IMR-90 (cell line): Measurements from ENCODE around the gene CLK2. TPM values are rescaled to one million over a fixed set of nuclear protein-coding genes. Genes with fewer than 3 reads are reported as not detected.
A peak's percentile ranks its signal among the peaks of the same experiment; 100 is the strongest.

Source experiments
- ATAC-seq: fragments of 200-7000 bp; cut with Tn5 transposase; 2 replicates; pipeline ENCODE4 v1.9.1; 2020; ENCODE audit warnings: low read depth, mild to moderate bottlenecking, moderate library complexity
- BruUV-seq: library from RNA; stranded (reverse); fragments of 400-500 nt; replicated peaks from 2 replicates; lab custom pipeline; 2021; lab: Mats Ljungman, UMichigan
- CTCF ChIA-PET: fragments of 300-600 bp; formaldehyde crosslinking; extraction: SDS; loops from one replicate; lab custom pipeline; 2021; ENCODE audit warnings: antibody characterized with exemption; lab: Yijun Ruan, JAX
- POLR2A ChIA-PET: fragments of 300-600 bp; sonication (Branson Sonifier 250); formaldehyde crosslinking; loops from one replicate; lab custom pipeline; 2022; ENCODE audit warnings: antibody characterized with exemption; ENCODE audit not compliant: unreplicated experiment; lab: Charles Lee
- DNase-seq: peaks from one replicate; pipeline ENCODE4 v3.0.0; 2013
- H2AFZ ChIP-seq: replicated peaks from 2 replicates; pipeline ENCODE3; 2013; ENCODE audit warnings: low read length, mild to moderate bottlenecking; ENCODE audit not compliant: poor library complexity
- H2AK5ac ChIP-seq: 2 replicates; pipeline ENCODE4 v1.6.1; 2013; ENCODE audit warnings: low read depth, low read length, inconsistent platforms
- H2AK9ac ChIP-seq: replicated peaks from 2 replicates; pipeline ENCODE3; 2013; ENCODE audit warnings: mild to moderate bottlenecking, low read depth, low read length, moderate library complexity; ENCODE audit not compliant: poor library complexity
- H2BK120ac ChIP-seq: 2 replicates; pipeline ENCODE4 v1.6.1; 2013; ENCODE audit warnings: low read depth, low read length, inconsistent platforms
- H2BK15ac ChIP-seq: 3 replicates; pipeline ENCODE4 v1.6.1; 2013; ENCODE audit warnings: low read depth, low read length, inconsistent platforms
- H2BK20ac ChIP-seq: 2 replicates; pipeline ENCODE4 v1.6.1; 2013; ENCODE audit warnings: low read depth, mild to moderate bottlenecking, inconsistent platforms, low read length, moderate library complexity
- H2BK5ac ChIP-seq: 2 replicates; pipeline ENCODE4 v1.6.1; 2013; ENCODE audit warnings: mild to moderate bottlenecking, low read depth, low read length, inconsistent platforms; ENCODE audit not compliant: poor library complexity, severe bottlenecking
- H3K14ac ChIP-seq: replicated peaks from 2 replicates; pipeline ENCODE4 v1.6.1; 2013; ENCODE audit warnings: low read depth, low read length, inconsistent platforms
- H3K18ac ChIP-seq: 2 replicates; pipeline ENCODE4 v1.6.1; 2013; ENCODE audit warnings: low read depth, low read length, control low read depth
- H3K23ac ChIP-seq: 2 replicates; pipeline ENCODE4 v1.6.1; 2013; ENCODE audit warnings: low read depth, low read length, inconsistent platforms
- H3K27ac ChIP-seq: 2 replicates; pipeline ENCODE4 v1.5.1; 2013; ENCODE audit warnings: mild to moderate bottlenecking, control low read depth, low read length; ENCODE audit not compliant: insufficient read depth
- H3K27me3 ChIP-seq: 2 replicates; pipeline ENCODE4 v1.6.1; 2013; ENCODE audit warnings: low read length; ENCODE audit not compliant: control insufficient read depth, insufficient read depth
- H3K36me3 ChIP-seq: 2 replicates; pipeline ENCODE4 v1.6.1; 2013; ENCODE audit warnings: low read length, mixed read lengths; ENCODE audit not compliant: control insufficient read depth, insufficient read depth
- H3K4ac ChIP-seq: 2 replicates; pipeline ENCODE4 v1.6.1; 2013; ENCODE audit warnings: low read depth, low read length, inconsistent platforms
- H3K4me1 ChIP-seq: 2 replicates; pipeline ENCODE4 v1.6.1; 2013; ENCODE audit warnings: low read length, mixed read lengths; ENCODE audit not compliant: control insufficient read depth, insufficient read depth
- H3K4me2 ChIP-seq: 2 replicates; pipeline ENCODE4 v1.6.1; 2013; ENCODE audit warnings: low read depth, mild to moderate bottlenecking, control low read depth, low read length, moderate library complexity
- H3K4me3 ChIP-seq: 2 replicates; pipeline ENCODE4 v1.5.1; 2013; ENCODE audit warnings: low read depth, mild to moderate bottlenecking, control low read depth, low read length, moderate library complexity; ENCODE audit not compliant: insufficient read depth
- H3K56ac ChIP-seq: 2 replicates; pipeline ENCODE4 v1.6.1; 2013; ENCODE audit warnings: low read length, inconsistent platforms; ENCODE audit not compliant: insufficient read depth; ENCODE audit errors: extremely low read depth
- H3K79me1 ChIP-seq, 2 experiments: 2 replicates each; pipeline ENCODE4 v1.6.1; 2013; ENCODE audit warnings: low read length in 2 of 2, inconsistent platforms in 1 of 2, low read depth in 1 of 2
- H3K9ac ChIP-seq: 2 replicates; pipeline ENCODE4 v1.6.1; 2013; ENCODE audit warnings: low read depth, low read length, control low read depth
- H3K9me1 ChIP-seq: 2 replicates; pipeline ENCODE4 v1.6.1; 2013; ENCODE audit warnings: low read length, inconsistent platforms; ENCODE audit not compliant: insufficient read depth
- H3K9me3 ChIP-seq: 2 replicates; pipeline ENCODE4 v1.6.1; 2013; ENCODE audit warnings: low read length; ENCODE audit not compliant: control insufficient read depth, insufficient read depth
- H4K20me1 ChIP-seq: 2 replicates; pipeline ENCODE4 v1.6.1; 2013; ENCODE audit warnings: low read length, inconsistent platforms; ENCODE audit not compliant: insufficient read depth
- H4K5ac ChIP-seq: 2 replicates; pipeline ENCODE4 v1.6.1; 2013; ENCODE audit warnings: mild to moderate bottlenecking, low read depth, low read length, control low read depth
- H4K8ac ChIP-seq, 2 experiments: 2 replicates each; pipeline ENCODE4 v1.6.1; 2013; ENCODE audit warnings: low read depth in 2 of 2, low read length in 2 of 2, control low read depth in 1 of 2, inconsistent platforms in 1 of 2
- H4K91ac ChIP-seq: 2 replicates; pipeline ENCODE4 v1.6.1; 2013; ENCODE audit warnings: low read depth, low read length, inconsistent platforms; ENCODE audit not compliant: insufficient read depth
- BHLHE40 ChIP-seq: fragments of 150-350 bp; IDR thresholded peaks from 2 replicates; pipeline ENCODE4 v1.6.1; 2016; ENCODE audit warnings: mild to moderate bottlenecking, low read depth, low read length
- CEBPB ChIP-seq: IDR thresholded peaks from 2 replicates; pipeline ENCODE4 v1.6.1; 2012; ENCODE audit warnings: low read depth, low read length, improper control_type of control experiment
- ELK1 ChIP-seq: fragments of 150-350 bp; IDR thresholded peaks from 2 replicates; pipeline ENCODE4 v1.6.1; 2016; ENCODE audit warnings: low read depth, mild to moderate bottlenecking, low read length, moderate library complexity, borderline replicate concordance
- FOS ChIP-seq: fragments of 150-350 bp; IDR thresholded peaks from 2 replicates; pipeline ENCODE4 v1.6.1; 2016; ENCODE audit warnings: low read depth, low read length
- RCOR1 ChIP-seq: IDR thresholded peaks from 2 replicates; pipeline ENCODE4 v1.6.1; 2012; ENCODE audit warnings: mild to moderate bottlenecking, low read length, improper control_type of control experiment; ENCODE audit not compliant: insufficient replicate concordance
- USF2 ChIP-seq: fragments of 150-350 bp; IDR thresholded peaks from 2 replicates; pipeline ENCODE4 v1.6.1; 2017; ENCODE audit warnings: mild to moderate bottlenecking, antibody characterized with exemption, low read length, low read depth
- WGBS, 2 experiments: methylation state at CpG; one replicate each; pipeline versions ENCODE4 v1.1.5 to v1.1.7; 2013; ENCODE audit warnings: missing lambda C conversion rate in 2 of 2; ENCODE audit not compliant: insufficient read length in 1 of 2; ENCODE audit errors: extremely low coverage in 2 of 2; 5-methylcytosine and 5-hydroxymethylcytosine counted together
- dilution Hi-C: fragments of 300-500 bp; cut with HindIII; formaldehyde crosslinking; loops from one replicate; pipeline ENCODE4 v1.14.3; 2018; ENCODE audit warnings: low sequenced_read_pairs; ENCODE audit not compliant: unreplicated experiment
- in situ Hi-C: fragments of 300-500 bp; cut with MboI; formaldehyde crosslinking; loops from 3 replicates; pipeline ENCODE4 v1.14.3; 2019; ENCODE audit warnings: low sequenced_read_pairs, inconsistent platforms, mixed read lengths
- intact Hi-C: fragments of 100-400 bp; cut with micrococcal nuclease; formaldehyde crosslinking; loops from 2 replicates; pipeline ENCODE4 v1.10.0; 2022
- polyA plus RNA-seq, 3 experiments: library from polyadenylated mRNA; depleted of rRNA; stranded (reverse); fragments of >200 nt; gene quantifications; 2 replicates each; pipeline ENCODE4 v1.2.3, GENCODE V29; 2012; ENCODE audit warnings: low replicate concordance in 1 of 3
- total RNA-seq: library from RNA; depleted of rRNA; stranded (reverse); fragments of >200 nt; gene quantifications from 2 replicates; pipeline ENCODE4 v1.2.3, GENCODE V29; 2012

Gene CLK2
- total and polyA plus RNA-seq, 2 of the 4 experiments (the other 2 are of a cell fraction) = 19.7 to 61.2 TPM

- TF ChIP-seq ELK1 = no peak
- TF ChIP-seq USF2 = no peak
- TF ChIP-seq BHLHE40 = no peak
- TF ChIP-seq CEBPB = no peak
- TF ChIP-seq RCOR1 = no peak
- TF ChIP-seq FOS = no peak
- POLR2A ChIA-PET = no interaction called here
- ATAC-seq = no peak
Measured at GRCh38 chr1:155282488-155283091, 9.3 kb upstream of the CLK2 start.

More at GRCh38 chr1:155282488-155283091, 9.3 kb upstream of the CLK2 start:
- H2BK120ac ChIP-seq = no peak overlapping the region
- peaks cover 5% of the 10 kb centered on the region; the same call in 1 of the 2 replicates for H3K9me1 ChIP-seq
- H3K23ac ChIP-seq = no peak overlapping the region
- H3K4me1 ChIP-seq = peaks cover 1% of the 10 kb centered on the region; the same call in 1 of the 2 replicates
- no peak overlapping the region for H4K91ac ChIP-seq
- no peak overlapping the region for H4K5ac ChIP-seq
- 100% methylated on average over 3 of the region's 29 CpGs; no CpG with 5 or more reads in 1 of the 2 experiments for WGBS, 2 experiments
- no peak overlapping the region for H3K4ac ChIP-seq
- H2AK5ac ChIP-seq = no peak overlapping the region
- peak overlapping the region; percentile 49; the same call in 1 of the 2 replicates for H3K27ac ChIP-seq
- dilution Hi-C loops = no loop called here
- no peak overlapping the region for H3K4me3 ChIP-seq
- no peak for DNase-seq
- H2AK9ac ChIP-seq = no peak overlapping the region
- no peak overlapping the region for H2BK5ac ChIP-seq
- H3K36me3 ChIP-seq = no peaks in the 10 kb centered on the region
- H3K79me1 ChIP-seq = peaks cover 0 to 8% of the 10 kb centered on the region in 2 experiments; a peak in 2 of 4 replicates
- intact Hi-C loops = no loop called here
- H4K8ac ChIP-seq = no peak overlapping the region
- CTCF ChIA-PET = no interaction called here
- no peak overlapping the region for H2AFZ ChIP-seq
- H3K27me3 ChIP-seq = no peaks in the 10 kb centered on the region
- H4K20me1 ChIP-seq = no peaks in the 10 kb centered on the region; the same call in 1 of the 2 replicates
- no peaks in the 10 kb centered on the region for H3K9me3 ChIP-seq
- no peak overlapping the region for H3K18ac ChIP-seq
- no TSS peak for BruUV-seq
- no peak overlapping the region for H3K9ac ChIP-seq
- H3K4me2 ChIP-seq = no peak overlapping the region
- in situ Hi-C loops = no loop called here
- H3K56ac ChIP-seq = no peak overlapping the region
- H3K14ac ChIP-seq = no peak overlapping the region
- no peak overlapping the region for H2BK20ac ChIP-seq
- H2BK15ac ChIP-seq = no peak overlapping the region
